ENCODE data around the gene MARCKS. TPM values are rescaled to one million over a fixed set of nuclear protein-coding genes. Genes with fewer than 3 reads are reported as not detected.

MARCKS gene
- total RNA-seq, 2 experiments from 2014 or later = 0.47 to 0.83 TPM

DNA sequence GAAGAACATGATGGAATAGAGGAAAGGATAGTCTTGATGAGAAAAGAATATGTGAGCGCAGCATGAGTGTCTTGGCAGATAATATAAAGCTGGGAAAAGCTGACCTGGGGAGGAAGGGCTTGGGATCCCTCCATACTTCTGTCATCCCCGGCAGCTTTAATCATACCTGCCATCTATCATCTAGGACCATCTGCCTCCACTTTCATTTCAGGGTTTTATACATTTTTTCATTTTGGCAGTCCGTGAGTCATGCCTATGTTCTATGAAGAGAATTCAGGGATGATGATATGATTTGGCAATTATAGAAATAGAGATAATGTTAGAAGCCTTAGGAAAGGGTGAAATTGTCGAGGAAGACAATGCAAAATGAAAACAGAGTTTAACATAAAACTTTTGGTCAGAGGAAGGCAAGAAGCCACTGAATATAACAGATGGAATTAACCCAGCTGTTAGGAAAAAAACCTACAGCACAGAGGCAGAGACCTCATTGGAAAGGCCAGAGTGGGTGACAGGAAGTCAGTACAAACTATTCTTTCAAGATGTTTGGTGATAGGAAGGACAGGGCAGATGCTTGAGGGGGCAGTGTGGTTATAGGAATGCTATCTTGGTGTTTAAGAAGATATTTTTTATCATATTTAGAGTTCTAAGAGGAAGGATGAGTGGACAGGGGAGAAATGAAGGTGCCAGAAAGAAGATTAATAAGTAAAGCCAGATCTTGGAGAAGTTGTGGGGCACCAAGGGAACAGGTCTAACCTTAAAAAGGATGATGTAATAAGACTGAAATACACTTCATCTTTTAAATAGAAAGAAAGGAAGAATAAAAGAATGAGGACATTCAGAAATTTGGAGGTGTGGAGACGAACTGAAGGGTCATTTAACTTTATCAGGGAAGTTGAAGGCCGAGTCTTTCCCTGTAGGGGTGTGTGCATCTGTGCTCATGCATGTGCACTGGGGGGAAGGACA is 37.8 kb downstream of the MARCKS start:
- H3K9me3 Mint-ChIP-seq = peaks cover 4% of the 10 kb centered on the region
- ChIA-PET CTCF (interaction anchor here (1.5 kb wide), 1 partner anchor 36 kb away, joined by 4 read pairs; no protein-coding TSS in a partner anchor), POLR2A (no interaction called here)
- no peaks in the 10 kb centered on the region for H3K36me3 Mint-ChIP-seq (ENCODE audit: low read depth)
- no peak overlapping the region for H3K4me3 Mint-ChIP-seq
- DNase-seq (no peak), ATAC-seq (no peak)
- peaks cover 14% of the 10 kb centered on the region for H3K27me3 Mint-ChIP-seq
- TF ChIP-seq, protein P1, sequence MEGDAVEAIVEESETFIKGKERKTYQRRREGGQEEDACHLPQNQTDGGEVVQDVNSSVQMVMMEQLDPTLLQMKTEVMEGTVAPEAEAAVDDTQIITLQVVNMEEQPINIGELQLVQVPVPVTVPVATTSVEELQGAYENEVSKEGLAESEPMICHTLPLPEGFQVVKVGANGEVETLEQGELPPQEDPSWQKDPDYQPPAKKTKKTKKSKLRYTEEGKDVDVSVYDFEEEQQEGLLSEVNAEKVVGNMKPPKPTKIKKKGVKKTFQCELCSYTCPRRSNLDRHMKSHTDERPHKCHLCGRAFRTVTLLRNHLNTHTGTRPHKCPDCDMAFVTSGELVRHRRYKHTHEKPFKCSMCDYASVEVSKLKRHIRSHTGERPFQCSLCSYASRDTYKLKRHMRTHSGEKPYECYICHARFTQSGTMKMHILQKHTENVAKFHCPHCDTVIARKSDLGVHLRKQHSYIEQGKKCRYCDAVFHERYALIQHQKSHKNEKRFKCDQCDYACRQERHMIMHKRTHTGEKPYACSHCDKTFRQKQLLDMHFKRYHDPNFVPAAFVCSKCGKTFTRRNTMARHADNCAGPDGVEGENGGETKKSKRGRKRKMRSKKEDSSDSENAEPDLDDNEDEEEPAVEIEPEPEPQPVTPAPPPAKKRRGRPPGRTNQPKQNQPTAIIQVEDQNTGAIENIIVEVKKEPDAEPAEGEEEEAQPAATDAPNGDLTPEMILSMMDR (IDR thresholded peaks at IDR 0.05) = no peak
- no peak overlapping the region for H3K27ac Mint-ChIP-seq
- no peaks in the 10 kb centered on the region for H3K4me1 Mint-ChIP-seq (ENCODE audit: low read depth)
- intact Hi-C loops (cut with micrococcal nuclease) = no loop called here

DNA sequence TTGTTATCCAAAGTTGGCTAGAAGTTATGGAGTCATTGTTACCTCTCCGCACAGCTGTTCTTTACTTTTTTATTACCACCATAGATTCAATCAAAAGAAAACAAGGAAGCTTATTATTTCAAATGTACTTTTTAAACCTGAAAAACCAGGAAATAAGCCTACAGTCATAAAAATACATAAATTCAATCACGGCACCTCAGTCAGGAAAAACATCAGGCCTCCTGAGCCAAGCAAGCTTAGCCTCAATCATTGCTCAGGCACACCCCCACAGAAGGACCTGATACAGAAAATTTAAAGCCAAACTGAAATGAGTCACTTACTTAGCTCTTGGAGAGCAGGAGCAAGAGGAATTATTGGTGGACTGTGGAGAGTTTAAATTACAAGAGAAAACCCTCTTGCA is 44.3 kb downstream of the MARCKS start:
- Mint-ChIP-seq H3K4me3 (no peak overlapping the region), H3K27ac (no peak overlapping the region), H3K4me1 (ENCODE audit: low read depth) (no peaks in the 10 kb centered on the region), H3K27me3 (peaks cover 5% of the 10 kb centered on the region), H3K9me3 (no peaks in the 10 kb centered on the region), H3K36me3 (ENCODE audit: low read depth) (no peaks in the 10 kb centered on the region)
- no peak for DNase-seq
- ChIA-PET CTCF (interaction anchor here (3.0 kb wide), 1 partner anchor 8 kb away, joined by 11 read pairs; no protein-coding TSS in a partner anchor), POLR2A (no interaction called here)
- ATAC-seq = no peak
- TF ChIP-seq, protein P1 (IDR thresholded peaks at IDR 0.05) = no peak
- intact Hi-C loops (cut with micrococcal nuclease) = no loop called here

DNA sequence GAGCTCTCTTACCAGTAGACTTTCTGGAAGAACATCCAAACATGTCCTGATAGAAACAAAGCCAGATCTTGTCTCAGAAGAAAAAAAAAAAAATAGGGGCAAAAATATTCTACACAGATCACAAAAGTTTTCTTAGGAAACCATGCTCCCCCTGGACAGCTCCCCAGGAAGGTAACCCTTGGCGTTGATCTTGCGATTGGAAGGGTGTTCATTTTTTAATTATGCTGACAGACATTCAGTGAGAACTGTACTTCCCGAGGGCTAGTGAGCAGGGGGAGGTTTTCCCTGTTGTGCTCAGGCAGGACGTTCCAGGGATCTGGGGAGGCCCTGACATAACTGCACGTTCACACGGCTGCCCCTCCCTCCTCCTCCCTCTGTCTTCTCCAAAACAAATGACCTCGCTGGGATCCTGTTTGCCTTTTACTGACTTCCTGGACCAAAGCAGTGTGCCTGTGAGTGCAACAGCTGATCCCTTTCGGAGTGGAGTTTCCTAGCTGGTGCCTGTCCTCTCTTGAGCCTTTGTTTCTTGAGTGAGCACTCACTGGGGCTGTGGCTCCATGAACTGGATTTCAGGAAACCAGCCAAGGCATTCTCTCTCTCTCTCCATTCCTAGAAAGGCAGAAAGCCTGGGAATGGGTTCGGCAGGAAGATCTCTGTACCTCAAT is 46.7 kb downstream of the MARCKS start:
- DNase-seq (no peak), ATAC-seq (no peak)
- intact Hi-C loops (cut with micrococcal nuclease) = no loop called here
- Mint-ChIP-seq H3K4me3 (no peak overlapping the region), H3K9me3 (no peaks in the 10 kb centered on the region), H3K27ac (no peak overlapping the region), H3K36me3 (ENCODE audit: low read depth) (no peaks in the 10 kb centered on the region), H3K27me3 (peaks cover 6% of the 10 kb centered on the region), H3K4me1 (ENCODE audit: low read depth) (no peaks in the 10 kb centered on the region)
- ChIA-PET POLR2A (interaction anchor here (0.6 kb wide), 1 partner anchor 88 kb away, joined by 3 read pairs; no protein-coding TSS in a partner anchor), CTCF (no interaction called here)
- TF ChIP-seq, protein P1 (IDR thresholded peaks at IDR 0.05) = no peak

DNA sequence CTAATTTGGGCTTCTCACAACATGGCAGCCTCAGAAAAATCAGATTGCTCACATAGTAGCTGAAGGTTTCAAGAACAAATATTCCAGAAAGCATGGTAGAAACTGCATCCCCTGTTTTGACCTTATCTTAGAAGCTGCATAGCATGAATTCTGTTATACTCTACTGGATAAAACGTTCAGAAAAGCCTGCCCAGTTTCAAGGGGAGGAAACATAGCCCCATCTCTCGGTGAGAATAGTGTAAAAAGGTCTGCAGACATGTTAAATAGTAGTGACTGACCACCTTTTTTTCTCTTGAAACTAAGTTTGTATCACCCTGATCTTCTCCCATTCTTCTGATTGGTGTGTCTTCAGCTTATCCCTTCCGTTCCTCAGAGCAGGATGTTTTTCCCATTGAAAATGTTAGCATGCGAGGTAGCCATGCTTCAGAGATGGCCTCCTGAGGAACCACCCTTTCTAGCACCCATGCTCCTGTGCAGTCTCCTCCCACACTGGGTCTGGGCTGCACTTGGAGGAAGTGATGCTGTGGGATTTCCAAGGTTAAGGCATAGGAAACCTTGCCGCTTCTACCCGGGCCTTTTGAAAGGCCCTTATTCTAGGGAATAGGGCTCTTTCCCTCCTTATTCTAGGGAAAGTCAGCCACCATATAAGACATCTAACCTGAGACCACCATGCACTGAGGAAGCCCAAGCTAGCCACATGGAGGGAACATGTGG is 50.1 kb downstream of the MARCKS start:
- intact Hi-C loops (cut with micrococcal nuclease) = loop anchor here (5.0 kb wide), 1 partner anchor 600 kb away; no protein-coding TSS in a partner anchor
- Mint-ChIP-seq H3K27ac (no peak overlapping the region), H3K9me3 (no peaks in the 10 kb centered on the region), H3K36me3 (ENCODE audit: low read depth) (no peaks in the 10 kb centered on the region), H3K27me3 (peaks cover 9% of the 10 kb centered on the region), H3K4me1 (ENCODE audit: low read depth) (no peaks in the 10 kb centered on the region), H3K4me3 (no peak overlapping the region)
- no peak for ATAC-seq
- no peak for DNase-seq
- TF ChIP-seq, protein P1 (IDR thresholded peaks at IDR 0.05) = no peak
- POLR2A ChIA-PET = no interaction called here
- CTCF ChIA-PET = interaction anchor here (0.7 to 4.4 kb wide), 10 partner anchors 8 to 1727 kb away, joined by 3 to 14 read pairs (median 5); no protein-coding TSS in a partner anchor

Measured in activated CD8-positive, alpha-beta T cell treated with anti-CD3 and anti-CD28 coated beads for 36 hours (primary cell).